Kasumi-1 (cell line): ENCODE measurements around the gene ABHD17A.
"Not testable (repeated sequence)": the region's sequence is repeated elsewhere in the genome, so short reads cannot be mapped to it uniquely, and the experiment has no call there.

ENCODE experiments used
- DNase-seq, 2 experiments: peaks; one replicate each; lab custom pipeline; 2025; lab: John Stamatoyannopoulos, UW

The ABHD17A gene

GRCh38 chr19:1910177-1910576, 24.9 kb upstream of the ABHD17A start:
- DNase-seq: no peak

- DNase-seq: no peak
Observed at GRCh38 chr19:1909761-1910080, 24.4 kb upstream of the ABHD17A start.

- DNase-seq: no peak
Observed at GRCh38 chr19:1908364-1908678, 23.0 kb upstream of the ABHD17A start.

- no peak for DNase-seq
Observed at GRCh38 chr19:1907563-1908363, 22.5 kb upstream of the ABHD17A start.

- no peak for DNase-seq
Observed at GRCh38 chr19:1906985-1907562, 21.8 kb upstream of the ABHD17A start.

GRCh38 chr19:1905863-1906375, 20.6 kb upstream of the ABHD17A start:
- DNase-seq: no peak

DNA sequence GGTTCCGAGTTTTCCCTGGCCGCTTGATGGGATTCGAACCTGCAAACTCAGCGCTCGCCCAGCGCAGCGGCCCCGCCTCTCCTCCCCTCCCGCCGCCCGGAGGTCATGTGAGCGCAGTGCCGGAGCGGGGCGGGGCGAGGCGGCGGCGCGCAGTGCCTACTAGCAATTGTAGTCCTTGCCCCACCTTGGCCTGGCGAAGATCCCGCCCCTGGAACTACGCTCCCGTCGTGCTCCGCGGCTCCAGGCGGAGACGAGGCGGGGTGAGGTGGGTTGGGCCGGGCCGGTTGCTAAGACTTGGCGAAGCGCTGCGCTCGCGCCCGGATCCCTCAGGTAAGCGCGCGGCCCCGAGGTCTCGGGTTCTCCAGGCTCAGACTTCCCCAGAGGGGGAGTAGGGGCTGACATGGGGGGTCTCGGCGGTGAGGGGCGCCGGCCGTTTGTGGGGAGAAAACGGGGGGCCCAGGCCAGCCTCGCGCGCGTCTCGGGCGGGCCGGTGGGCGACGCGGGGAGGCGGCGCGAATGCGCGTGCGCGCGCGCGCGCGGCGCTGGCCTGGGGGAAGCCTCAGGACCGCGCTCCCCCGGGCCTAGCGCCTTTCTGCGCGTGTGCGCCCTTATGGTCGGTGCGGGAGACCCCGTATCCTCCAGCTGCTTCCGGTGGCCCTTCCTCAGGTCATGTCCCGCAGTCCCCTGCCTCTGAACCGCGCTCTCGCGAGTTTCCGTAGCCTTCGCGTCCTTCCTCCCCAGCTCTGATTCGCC, 20.0 kb upstream of the ABHD17A start, which contains the start of the genes ADAT3 and SCAMP4:
Gene ADAT3 (plus strand): TSS at position 290 of the 753 bp plus-strand sequence. CDS start 6,649 bp downstream, outside the sequence.
Gene SCAMP4 (plus strand): TSS at position 290 of the 753 bp plus-strand sequence. CDS start 9,621 bp downstream, outside the sequence.
- peak; percentile 96 to 97 for DNase-seq

- DNase-seq: no peak
Observed at GRCh38 chr19:1904860-1905109, 19.5 kb upstream of the ABHD17A start.

GRCh38 chr19:1902923-1903322, 17.6 kb upstream of the ABHD17A start:
- DNase-seq: no peak

DNA sequence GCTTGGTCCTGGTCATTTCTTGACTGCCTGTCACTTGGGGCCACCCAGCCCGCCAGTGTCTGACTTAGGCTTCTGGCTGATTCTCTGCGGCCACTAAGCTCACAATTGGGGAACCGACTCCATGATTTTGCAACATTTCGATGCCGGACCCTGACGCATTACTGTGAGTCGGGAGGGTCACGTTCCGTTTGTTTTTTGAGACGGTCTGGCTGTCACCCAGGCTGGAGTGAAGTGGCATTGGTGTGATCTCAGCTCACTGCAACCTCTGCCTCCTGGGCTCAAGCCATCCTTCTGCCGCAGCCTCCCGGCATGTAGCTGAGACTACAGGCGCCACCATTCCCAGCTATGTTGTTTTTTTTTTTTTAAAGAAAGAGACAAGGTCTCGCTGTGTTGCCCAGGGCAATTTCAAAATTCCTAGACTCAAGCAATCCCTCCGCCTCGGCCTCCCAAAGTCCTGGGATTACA, 16.7 kb upstream of the ABHD17A start:
- DNase-seq: no peak

GRCh38 chr19:1896508-1896907, 11.2 kb upstream of the ABHD17A start:
- no peak for DNase-seq

DNA sequence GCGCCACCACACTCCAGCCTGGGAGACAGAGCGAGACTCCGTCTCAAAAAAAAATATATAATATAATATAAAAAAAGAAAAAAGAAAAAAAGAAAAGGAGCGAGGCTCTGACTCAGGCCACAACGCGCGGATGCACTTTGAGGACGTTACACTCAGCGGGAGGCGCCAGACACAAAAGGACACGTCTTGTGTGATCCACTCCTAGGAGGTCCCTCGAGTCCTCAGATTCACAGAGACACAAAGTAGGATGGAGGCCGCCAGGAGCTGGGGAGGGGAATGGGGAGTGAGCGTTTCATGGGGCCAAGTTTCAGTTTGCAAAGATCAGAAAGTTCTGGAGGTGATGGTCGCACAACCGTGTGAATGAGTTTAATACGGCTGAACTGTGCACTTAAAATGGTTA, 8.5 kb upstream of the ABHD17A start:
- DNase-seq: no peak

GRCh38 chr19:1889907-1890306, 4.6 kb upstream of the ABHD17A start:
- DNase-seq: no peak

DNA sequence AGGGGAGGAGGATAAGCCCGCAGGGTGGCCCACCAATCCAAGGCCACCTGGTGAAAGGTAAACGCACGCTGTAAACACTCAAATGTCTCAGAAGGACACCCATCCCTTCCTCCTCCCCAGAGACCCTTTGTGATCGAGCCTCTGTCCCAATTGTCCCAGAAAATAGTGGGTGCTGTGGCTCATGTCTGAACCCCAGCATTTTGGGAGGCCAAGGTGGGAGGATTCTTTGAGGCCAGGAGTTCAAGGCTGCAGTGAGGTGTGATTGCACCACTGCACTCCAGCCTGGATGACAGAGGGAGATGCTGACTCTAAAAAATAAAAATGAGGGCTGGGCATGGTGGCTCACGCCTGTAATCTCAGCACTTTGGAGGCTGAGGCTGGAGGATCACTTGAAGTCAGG, 3.1 kb upstream of the ABHD17A start:
- DNase-seq: no peak

DNA sequence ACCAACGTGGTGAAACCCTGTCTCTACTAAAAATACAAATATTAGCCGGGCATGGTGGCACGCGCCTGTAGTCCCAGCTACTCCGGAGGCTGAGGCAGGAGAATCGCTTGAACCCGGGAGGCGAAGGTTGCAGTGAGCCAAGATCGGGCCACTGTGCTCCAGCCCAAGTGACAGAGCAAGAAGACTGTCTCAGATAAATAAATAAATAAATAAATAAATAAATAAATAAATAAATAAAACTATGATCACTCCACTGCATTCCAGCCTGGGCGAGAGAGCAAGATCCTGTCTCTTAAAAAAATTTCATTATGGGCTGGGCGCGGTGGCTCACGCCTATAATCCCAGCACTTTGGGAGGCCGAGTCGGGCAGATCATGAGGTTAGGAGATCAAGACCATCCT, 1.1 kb upstream of the ABHD17A start:
- DNase-seq: not testable (repeated sequence)

DNA sequence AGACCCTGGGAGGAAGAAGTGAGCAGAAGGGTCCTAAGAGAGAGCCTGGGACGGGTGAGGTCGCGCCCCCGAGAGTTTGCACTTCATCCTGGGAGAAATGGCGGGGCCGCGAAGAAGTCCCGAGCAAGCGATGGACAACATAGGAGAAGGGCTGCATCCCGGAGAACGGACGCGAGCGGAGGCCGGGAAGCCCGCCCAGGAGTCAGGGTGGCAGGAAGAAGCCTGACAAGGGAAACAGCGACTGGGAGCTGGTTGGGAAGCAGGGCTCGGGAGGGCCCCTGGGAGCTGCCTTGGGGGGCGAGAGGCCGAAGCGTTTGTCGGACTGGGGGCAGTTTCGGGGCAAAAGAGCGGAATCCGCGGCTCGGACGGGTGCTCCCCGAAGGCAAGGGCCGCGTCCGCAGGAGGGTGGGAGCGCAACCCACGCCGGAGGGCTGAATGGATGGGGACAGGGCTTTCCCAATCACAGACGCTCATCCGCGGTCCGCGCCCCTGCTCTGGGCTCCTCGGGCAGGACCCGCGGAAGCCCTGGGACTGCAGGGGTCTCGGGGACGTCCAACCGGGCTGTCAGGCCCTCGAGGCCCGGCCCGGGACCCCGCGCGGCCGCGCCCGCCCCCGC, 469 bp downstream of the ABHD17A start:
- no peak for DNase-seq

- DNase-seq: no peak
Observed at GRCh38 chr19:1884291-1884718, 991 bp downstream of the ABHD17A start.

- no peak for DNase-seq
Observed at GRCh38 chr19:1883784-1884183, 1.5 kb downstream of the ABHD17A start.

- DNase-seq: no peak
Observed at GRCh38 chr19:1882786-1883692, 2.3 kb downstream of the ABHD17A start.

DNA sequence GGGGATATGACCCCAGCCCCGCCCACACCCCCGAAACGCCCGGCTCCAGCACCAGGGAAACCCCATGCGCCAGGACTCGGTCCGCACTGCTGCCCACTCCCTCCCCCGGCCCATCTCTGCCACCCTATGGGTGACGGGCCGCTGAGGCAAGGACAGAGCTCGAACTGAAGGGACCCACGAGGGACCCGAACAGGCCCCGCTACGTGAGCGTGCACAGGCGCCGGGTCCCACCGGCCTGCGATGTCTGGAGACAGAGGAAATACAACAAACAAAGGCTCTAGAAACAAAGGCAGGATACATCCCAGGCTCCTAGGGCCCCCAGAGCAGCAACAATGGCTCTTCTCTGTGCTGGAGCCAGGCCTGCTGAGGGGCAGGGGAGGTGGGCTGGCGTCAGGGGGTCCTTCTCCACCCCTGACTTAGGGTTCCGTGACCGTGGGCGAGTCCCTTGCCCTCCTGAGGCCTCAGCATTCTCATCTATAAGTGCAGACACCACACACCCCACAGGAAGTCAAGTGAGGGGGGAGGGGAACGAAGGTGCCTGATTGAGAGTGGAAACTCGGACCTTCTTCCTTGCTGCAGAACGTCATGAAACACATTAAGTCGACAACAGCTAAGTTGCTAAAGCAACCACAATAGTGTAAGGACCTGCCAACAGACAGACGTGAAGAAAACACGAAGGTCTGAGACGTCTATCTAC, 3.1 kb downstream of the ABHD17A start:
- DNase-seq: no peak
